GM12878 (cell line): ENCODE data around the gene SMIM43. TPM values are rescaled to one million over a fixed set of nuclear protein-coding genes. Genes with fewer than 3 reads are reported as not detected.

ENCODE experiments used
- ATAC-seq: fragments of 200-7000 bp; cut with Tn5 transposase; 3 replicates; pipeline ENCODE4 v1.9.1; 2020; ENCODE audit warnings: mild to moderate bottlenecking, moderate library complexity
- BruUV-seq: library from RNA; stranded (reverse); fragments of 400-500 nt; replicated peaks from 2 replicates; lab custom pipeline; 2021; lab: Mats Ljungman, UMichigan
- CTCF ChIA-PET: fragments of 300-600 bp; sonication (Branson Sonifier 250); formaldehyde crosslinking; extraction: SDS; loops from one replicate; lab custom pipeline; 2021; ENCODE audit warnings: inconsistent platforms; lab: Yijun Ruan, JAX
- POLR2A ChIA-PET: fragments of 350-600 bp; formaldehyde crosslinking; extraction: SDS; loops from one replicate; lab custom pipeline; 2021; ENCODE audit warnings: inconsistent platforms; lab: Charles Lee
- RAD21 ChIA-PET: fragments of 300-600 bp; sonication (Branson Sonifier 250); formaldehyde crosslinking; loops from one replicate; lab custom pipeline; 2023; ENCODE audit warnings: antibody characterized with exemption; ENCODE audit not compliant: unreplicated experiment; lab: Charles Lee
- SMC1A ChIA-PET: fragments of 300-600 bp; sonication (Branson Sonifier 250); formaldehyde crosslinking; loops from one replicate; lab custom pipeline; 2023; ENCODE audit not compliant: unreplicated experiment, uncharacterized antibody; lab: Charles Lee
- DNase-seq: peaks from one replicate; pipeline ENCODE4 v3.0.0-alpha.2; 2011; ENCODE audit warnings: low read depth, low spot score
- FAIRE-seq: peaks from 3 replicates; lab custom pipeline; 2011; peaks lifted over from hg19 to GRCh38; lab: Jason Lieb, UNC
- H2AFZ ChIP-seq: 2 replicates; pipeline ENCODE4 v1.6.0; 2011; ENCODE audit warnings: low read depth, low read length, control low read depth; ENCODE audit not compliant: control insufficient read depth
- H3K27ac ChIP-seq: 2 replicates; pipeline ENCODE4 v1.5.1; 2011; ENCODE audit warnings: control low read depth; ENCODE audit not compliant: control insufficient read depth, insufficient read depth
- H3K27me3 ChIP-seq, 2 experiments: replicated peaks in 1 of 2; 2 replicates each; pipeline versions ENCODE4 v1.6.0 to v1.6.1; 2011; ENCODE audit warnings: low read length in 1 of 2; ENCODE audit not compliant: control insufficient read depth in 2 of 2, insufficient read depth in 2 of 2
- H3K36me3 ChIP-seq, 2 experiments: 2 replicates each; pipeline ENCODE4 v1.5.1; 2011; ENCODE audit warnings: low read length in 1 of 2; ENCODE audit not compliant: control insufficient read depth in 2 of 2, insufficient read depth in 2 of 2
- H3K4me1 ChIP-seq: 2 replicates; pipeline ENCODE4 v1.6.1; 2011; ENCODE audit warnings: mild to moderate bottlenecking, low read length, moderate library complexity, mixed read lengths; ENCODE audit not compliant: control insufficient read depth, insufficient read depth
- H3K4me2 ChIP-seq: 2 replicates; pipeline ENCODE4 v1.6.0; 2011; ENCODE audit warnings: control low read depth; ENCODE audit not compliant: control insufficient read depth, insufficient read depth
- H3K4me3 ChIP-seq: fragments of 200-600 bp; sonication (generic); 2 replicates; pipeline ENCODE4 v1.5.1; 2016
- H3K79me2 ChIP-seq: 2 replicates; pipeline ENCODE4 v1.6.0; 2011; ENCODE audit warnings: low read length; ENCODE audit not compliant: control insufficient read depth, insufficient read depth
- H3K9ac ChIP-seq: 2 replicates; pipeline ENCODE4 v1.8.0; 2011; ENCODE audit warnings: low read length, control low read depth, mixed read lengths; ENCODE audit not compliant: control insufficient read depth, insufficient read depth
- H3K9me3 ChIP-seq: replicated peaks from 3 replicates; pipeline ENCODE4 v1.5.1; 2011; ENCODE audit warnings: mild to moderate bottlenecking, low read length; ENCODE audit not compliant: control insufficient read depth, insufficient read depth
- H4K20me1 ChIP-seq: 2 replicates; pipeline ENCODE4 v1.6.0; 2011; ENCODE audit not compliant: control insufficient read depth, insufficient read depth
- ATF7 ChIP-seq: fragments of 450-650 bp; IDR thresholded peaks from 2 replicates; pipeline ENCODE4 v1.6.1; 2016; ENCODE audit warnings: low read depth, mild to moderate bottlenecking
- BACH1 ChIP-seq: fragments of 450-650 bp; IDR thresholded peaks from 2 replicates; pipeline ENCODE4 v1.6.1; 2017; ENCODE audit warnings: mild to moderate bottlenecking, borderline replicate concordance
- CEBPB ChIP-seq, 2 experiments: fragments of 150-350 bp in 1 of 2; IDR thresholded peaks; 2 replicates each; pipeline ENCODE4 v1.6.1; 2012 to 2014; ENCODE audit warnings: low read depth in 2 of 2, low read length in 2 of 2, borderline replicate concordance in 1 of 2, inconsistent platforms in 1 of 2
- EED ChIP-seq: sonication (generic); IDR thresholded peaks from 2 replicates; pipeline ENCODE4 v1.6.1; 2016; ENCODE audit warnings: antibody characterized with exemption, low read depth
- ETV6 ChIP-seq, 2 experiments: fragments of 450-650 bp in 1 of 2; IDR thresholded peaks in 1 of 2; conservative IDR thresholded peaks in 1 of 2; 2 replicates each; pipeline ENCODE4 v1.6.1; 2014; ENCODE audit warnings: antibody characterized with exemption in 1 of 2, borderline replicate concordance in 1 of 2, low read depth in 1 of 2, mild to moderate bottlenecking in 1 of 2, moderate library complexity in 1 of 2
- FOXM1 ChIP-seq: IDR thresholded peaks from 2 replicates; pipeline ENCODE4 v1.6.1; 2012; ENCODE audit warnings: low read depth, mild to moderate bottlenecking, inconsistent platforms, low read length, moderate library complexity
- GATAD2B ChIP-seq: fragments of 450-650 bp; conservative IDR thresholded peaks from 2 replicates; pipeline ENCODE4 v1.6.1; 2017; ENCODE audit warnings: low read depth, mild to moderate bottlenecking, moderate library complexity
- HDAC6 ChIP-seq: fragments of 200-600 bp; sonication (generic); IDR thresholded peaks from one replicate; pipeline ENCODE4 v1.8.0; 2017; ENCODE audit warnings: antibody characterized with exemption; ENCODE audit not compliant: unreplicated experiment
- KLF5 ChIP-seq: fragments of 450-650 bp; IDR thresholded peaks from 2 replicates; pipeline ENCODE4 v1.6.1; 2014; ENCODE audit warnings: mild to moderate bottlenecking; ENCODE audit not compliant: partially characterized antibody
- LARP7 ChIP-seq: fragments of 450-650 bp; IDR thresholded peaks from 2 replicates; pipeline ENCODE4 v1.6.1; 2017; ENCODE audit warnings: mild to moderate bottlenecking
- MEF2A ChIP-seq: IDR thresholded peaks from 2 replicates; pipeline ENCODE4 v1.6.1; 2011; ENCODE audit warnings: low read depth, mild to moderate bottlenecking, low read length, moderate library complexity; ENCODE audit not compliant: insufficient read depth
- MTA3 ChIP-seq: IDR thresholded peaks from 2 replicates; pipeline ENCODE4 v1.6.1; 2012; ENCODE audit warnings: low read length, inconsistent platforms, borderline replicate concordance
- MYB ChIP-seq: fragments of 150-350 bp; IDR thresholded peaks from 2 replicates; pipeline ENCODE4 v1.6.1; 2014; ENCODE audit warnings: mild to moderate bottlenecking, low read depth, low read length, borderline replicate concordance
- NR2F1 ChIP-seq: fragments of 450-650 bp; conservative IDR thresholded peaks from 2 replicates; pipeline ENCODE4 v1.6.1; 2017; ENCODE audit warnings: mild to moderate bottlenecking
- PAX5 ChIP-seq: IDR thresholded peaks from 2 replicates; pipeline ENCODE4 v1.6.1; 2011; ENCODE audit warnings: low read depth, low read length, borderline replicate concordance
- PKNOX1 ChIP-seq: fragments of 450-650 bp; IDR thresholded peaks from 2 replicates; pipeline ENCODE4 v1.6.1; 2016; ENCODE audit warnings: mild to moderate bottlenecking
- POU2F2 ChIP-seq: IDR thresholded peaks from 3 replicates; pipeline ENCODE4 v1.6.1; 2011; ENCODE audit warnings: low read depth, mild to moderate bottlenecking, low read length, borderline replicate concordance
- RAD21 ChIP-seq: IDR thresholded peaks from 2 replicates; pipeline ENCODE4 v1.6.1; 2011; ENCODE audit warnings: mild to moderate bottlenecking, low read depth, low read length, moderate library complexity; ENCODE audit not compliant: insufficient read depth
- REST ChIP-seq: IDR thresholded peaks from 2 replicates; pipeline ENCODE4 v1.6.1; 2012; ENCODE audit warnings: mild to moderate bottlenecking, low read depth, low read length
- RUNX3 ChIP-seq: IDR thresholded peaks from 2 replicates; pipeline ENCODE4 v1.6.1; 2012; ENCODE audit warnings: low read length, inconsistent platforms
- SIN3A ChIP-seq: IDR thresholded peaks from 2 replicates; pipeline ENCODE4 v1.6.1; 2012; ENCODE audit warnings: low read depth, low read length, improper control_type of control experiment
- TAF1 ChIP-seq: IDR thresholded peaks from 2 replicates; pipeline ENCODE4 v1.6.1; 2011; ENCODE audit warnings: mild to moderate bottlenecking, low read depth, low read length, borderline replicate concordance
- YBX1 ChIP-seq: fragments of 450-650 bp; IDR thresholded peaks from 2 replicates; pipeline ENCODE4 v1.6.1; 2016; ENCODE audit warnings: antibody characterized with exemption
- ZBED1 ChIP-seq: IDR thresholded peaks from 2 replicates; pipeline ENCODE4 v1.6.1; 2016; ENCODE audit warnings: borderline replicate concordance
- WGBS: methylation state at CpG from one replicate; pipeline ENCODE4 v1.1.6; 2016; ENCODE audit warnings: low lambda C conversion rate; ENCODE audit not compliant: insufficient replicate concordance, insufficient coverage; ENCODE audit errors: missing lambda C conversion rate; 5-methylcytosine and 5-hydroxymethylcytosine counted together
- in situ Hi-C: fragments of 300-500 bp; cut with MboI; formaldehyde crosslinking; loops from 9 replicates; pipeline ENCODE4 v1.14.3; 2018; ENCODE audit warnings: mixed read lengths
- intact Hi-C: fragments of 100-400 bp; cut with micrococcal nuclease; formaldehyde crosslinking; loops from one replicate; pipeline ENCODE4 v1.14.2; 2022; ENCODE audit not compliant: unreplicated experiment
- polyA plus RNA-seq, 11 experiments: library from polyadenylated mRNA; depleted of rRNA in 4 of 11; unstranded in 6 of 11; stranded (reverse) in 5 of 11; fragments of >200 nt; fragmentation: Nextera tagmentation in 4 of 11; fragmentation: Illumina TruSeq in 1 of 11; extraction: Ambion mirVana in 4 of 11; extraction: Trizol in 1 of 11; gene quantifications; 1 replicate in 1 of 11; 2 replicates in 10 of 11; pipeline versions ENCODE4 v1.2.1 to v1.2.3, GENCODE V29; 2011 to 2016; ENCODE audit warnings: inconsistent platforms in 2 of 11, missing spikeins in 2 of 11, low read depth in 1 of 11
- total RNA-seq, 4 experiments: library from RNA; depleted of rRNA in 3 of 4; stranded (reverse); fragments of >200 nt in 3 of 4; fragmentation: Illumina TruSeq in 1 of 4; extraction: Trizol in 1 of 4; gene quantifications; 2 replicates each; pipeline versions ENCODE4 v1.2.1 to v1.2.3, GENCODE V29; 2013 to 2021

Gene SMIM43
- total and polyA plus RNA-seq, 10 of the 15 experiments (the other 5 are each of a cell fraction or from before 2014, with no cell fraction given) = 0.12 TPM; not detected in 9

- BruUV-seq = no TSS peak
- Histone ChIP-seq H3K4me2 (no peak overlapping the region), H3K36me3 (no peaks in the 10 kb centered on the region), H3K4me1 (peaks cover 4% of the 10 kb centered on the region), H3K79me2 (no peaks in the 10 kb centered on the region), H4K20me1 (no peaks in the 10 kb centered on the region), H2AFZ (no peak overlapping the region), H3K9me3 (no peaks in the 10 kb centered on the region; the same call in 2 of the 3 replicates), H3K9ac (no peak overlapping the region), H3K27me3 (no peaks in the 10 kb centered on the region), H3K4me3 (no peak overlapping the region), H3K27ac (no peak overlapping the region)
- POLR2A ChIA-PET = interaction anchor here (0.7 kb wide), 1 partner anchor 10 kb away, joined by 3 read pairs; no protein-coding TSS in a partner anchor
- no peak for DNase-seq
- peak; percentile 77 for ATAC-seq
- RAD21 ChIA-PET = no interaction called here
- in situ Hi-C loops (no loop called here), intact Hi-C loops (no loop called here)
- SMC1A ChIA-PET = interaction anchor here (2.2 kb wide), 1 partner anchor 16 kb away, joined by 4 read pairs; no protein-coding TSS in a partner anchor
- no peak for FAIRE-seq
- WGBS = 0% methylated on average over 1 of the region's 1 CpG
- CTCF ChIA-PET = no interaction called here
- no peak for TF ChIP-seq CEBPB (IDR thresholded peaks at IDR 0.05; ENCODE audit: borderline replicate concordance in 1 of 2, low read depth in 2 of 2, low read length in 2 of 2)
- no peak for TF ChIP-seq BACH1
- no peak for TF ChIP-seq SIN3A
- no peak for TF ChIP-seq LARP7
- no peak for TF ChIP-seq ZBED1
- TF ChIP-seq TAF1 = no peak
- TF ChIP-seq REST = no peak
- TF ChIP-seq ETV6 (conservative IDR thresholded peaks at IDR 0.05 in 1 of 2, IDR thresholded peaks at IDR 0.05 in 1 of 2; ENCODE audit: borderline replicate concordance in 1 of 2, low read depth in 1 of 2) = no peak
- peak; percentile 61; the same call in 1 of the 2 replicates for TF ChIP-seq EED
- TF ChIP-seq RUNX3 = peak; percentile 68; the same call in 1 of the 2 replicates
- TF ChIP-seq KLF5 = no peak
- no peak for TF ChIP-seq POU2F2
- peak; percentile 95 for TF ChIP-seq ATF7
- TF ChIP-seq MTA3 = no peak
- no peak for TF ChIP-seq MYB
- TF ChIP-seq MEF2A = peak; percentile 88
- TF ChIP-seq PKNOX1 = peak; percentile 92
- TF ChIP-seq FOXM1 = no peak
- no peak for TF ChIP-seq GATAD2B
- TF ChIP-seq HDAC6 = no peak
- TF ChIP-seq RAD21 = no peak
- TF ChIP-seq PAX5 = no peak
- no peak for TF ChIP-seq NR2F1
- TF ChIP-seq YBX1 = no peak
Measured at GRCh38 chr4:121783210-121783609, 18.2 kb upstream of the SMIM43 start.
